Left forelimb (tissue), 1 donor: Measurements from ENCODE around the gene TWF2.

Experiments used
- DNase-seq: peaks from one replicate; pipeline ENCODE4 v3.0.0-alpha.2; 2018; ENCODE audit warnings: low spot score

Gene TWF2

DNA sequence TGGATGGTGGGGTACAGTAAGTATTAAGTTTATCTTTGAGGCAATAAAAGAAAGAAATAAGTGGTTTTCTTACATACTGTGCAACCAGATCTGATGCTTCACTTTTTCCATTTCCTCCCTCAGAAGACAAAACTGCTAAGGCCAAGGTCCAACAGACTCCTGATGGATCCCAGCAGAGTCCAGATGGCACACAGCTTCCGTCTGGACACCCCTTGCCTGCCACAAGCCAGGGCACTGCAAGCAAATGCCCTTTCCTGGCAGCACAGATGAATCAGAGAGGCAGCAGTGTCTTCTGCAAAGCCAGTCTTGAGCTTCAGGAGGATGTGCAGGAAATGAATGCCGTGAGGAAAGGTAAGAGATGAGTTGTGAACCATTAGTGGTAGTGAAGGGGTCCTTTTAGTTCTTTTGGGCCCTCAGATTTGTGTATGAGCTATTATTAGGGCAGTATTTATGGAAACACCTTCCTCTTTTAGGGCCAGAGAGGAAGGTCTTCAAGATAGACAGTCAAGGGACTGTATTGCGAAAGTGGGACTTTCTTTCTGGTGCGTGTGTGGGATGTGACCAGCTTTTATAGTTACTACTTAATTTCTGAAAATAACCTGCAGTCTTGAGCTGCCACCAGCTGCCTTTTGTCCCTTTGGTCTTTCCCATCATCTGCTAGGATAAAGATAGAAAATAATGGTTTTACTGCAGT, 36.4 kb downstream of the TWF2 start:
- DNase-seq, result no peak

DNA sequence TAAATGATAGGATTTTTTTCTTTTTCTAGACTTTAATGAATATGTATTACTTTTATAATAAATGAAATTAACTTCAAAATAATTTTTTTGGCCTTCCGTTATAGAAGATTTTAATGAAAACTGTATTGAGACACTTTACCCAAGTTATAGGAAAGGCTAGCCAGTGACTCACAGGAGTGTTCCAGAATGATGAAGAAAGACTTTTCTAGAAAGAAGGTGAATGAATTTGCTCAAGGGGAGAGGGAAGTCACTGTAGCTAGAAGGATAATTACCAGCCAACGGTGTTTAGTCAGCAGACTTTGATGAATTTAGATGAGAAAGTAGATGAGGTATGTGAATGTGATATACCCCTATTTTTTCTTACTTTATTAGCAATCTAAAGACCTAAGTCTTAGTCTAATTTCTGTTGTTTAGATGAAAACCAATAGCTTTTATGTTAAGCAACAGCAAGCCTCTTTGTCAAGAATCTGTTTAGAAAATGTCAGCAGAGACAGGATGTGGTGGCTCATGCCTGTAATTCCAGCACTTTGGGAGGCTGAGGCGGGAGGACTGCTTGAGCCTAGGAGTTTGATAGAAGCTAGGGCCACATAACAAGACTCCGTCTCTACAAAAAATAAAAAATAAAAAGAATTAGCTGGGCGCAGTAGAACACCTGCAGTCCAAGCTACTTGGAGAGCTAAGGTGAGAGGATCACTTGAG, 37.8 kb downstream of the TWF2 start:
- DNase-seq, result no peak

DNA sequence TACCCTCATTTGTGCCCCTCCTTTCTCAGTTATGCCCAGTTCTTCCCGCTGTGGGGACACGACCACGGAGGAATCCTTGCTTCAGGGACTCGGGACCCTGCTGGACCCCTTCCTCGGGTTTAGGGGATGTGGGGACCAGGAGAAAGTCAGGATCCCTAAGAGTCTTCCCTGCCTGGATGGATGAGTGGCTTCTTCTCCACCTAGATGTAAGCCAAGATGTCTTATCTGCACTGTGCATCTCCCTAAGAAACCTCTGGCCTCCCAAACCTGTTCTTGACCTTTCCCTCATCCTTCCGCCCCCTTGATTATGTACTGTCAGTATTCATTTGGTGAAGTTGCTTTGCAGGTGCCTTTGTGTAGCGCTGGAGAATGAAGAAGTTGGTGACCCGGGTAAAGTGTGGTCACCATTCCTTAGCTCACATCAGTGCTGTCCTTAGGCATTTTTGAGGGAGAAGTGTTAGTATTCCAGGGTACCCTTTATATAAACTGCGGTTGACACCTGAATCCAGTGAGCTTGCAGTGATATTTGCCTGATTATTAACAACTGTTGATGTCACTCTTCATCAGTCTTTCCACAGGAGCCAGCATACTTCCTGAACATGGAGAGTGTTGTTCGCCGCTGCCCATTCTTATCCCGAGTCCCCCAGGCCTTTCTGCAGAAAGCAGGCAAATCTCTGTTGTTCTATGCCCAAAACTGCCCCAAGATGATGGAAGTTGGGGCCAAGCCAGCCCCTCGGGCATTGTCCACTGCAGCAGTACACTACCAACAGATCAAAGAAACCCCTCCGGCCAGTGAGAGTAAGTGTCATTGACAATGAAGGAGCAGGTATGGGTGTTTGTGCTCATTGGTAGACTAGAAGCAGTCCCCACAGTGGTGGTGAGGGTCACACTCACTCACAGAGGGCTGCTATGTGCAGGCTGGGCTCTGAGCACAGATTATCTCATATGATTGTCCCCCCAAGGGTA, 40.0 kb downstream of the TWF2 start:
- no peak for DNase-seq

DNA sequence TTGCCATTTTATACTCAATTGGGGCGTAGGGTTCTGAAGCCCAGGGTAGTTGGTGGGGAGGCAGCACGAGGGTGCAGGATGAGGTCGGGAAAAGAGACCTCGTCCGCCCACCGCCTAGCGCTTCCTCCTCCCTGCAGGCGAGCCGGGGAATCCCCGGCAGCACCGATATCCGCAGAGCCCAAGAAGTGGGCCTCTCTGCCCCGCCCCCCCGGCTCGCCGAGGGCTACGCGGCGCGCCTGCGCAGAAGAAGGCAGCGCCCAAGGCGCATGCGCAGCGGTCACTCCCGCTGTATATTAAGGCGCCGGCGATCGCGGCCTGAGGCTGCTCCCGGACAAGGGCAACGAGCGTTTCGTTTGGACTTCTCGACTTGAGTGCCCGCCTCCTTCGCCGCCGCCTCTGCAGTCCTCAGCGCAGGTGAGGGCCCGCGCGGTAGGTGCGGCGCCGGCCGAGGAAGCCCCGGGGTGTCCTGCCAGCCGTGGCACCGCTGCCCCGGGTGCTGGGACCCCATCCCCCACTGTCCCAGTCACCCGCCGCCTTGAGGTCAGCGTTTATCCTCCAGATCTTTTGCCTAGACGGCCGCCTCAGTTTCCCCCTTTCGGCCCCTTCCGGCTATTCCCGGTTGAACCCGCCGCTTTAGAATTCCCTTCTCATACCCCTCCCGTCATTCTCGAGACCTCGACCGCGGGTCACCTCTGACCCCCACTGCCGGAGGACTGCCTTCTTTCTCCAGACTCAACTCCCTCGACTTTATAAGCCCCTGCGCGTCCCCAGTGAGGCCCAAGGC, 40.9 kb downstream of the TWF2 start, which contains the start of gene ALAS1:
Gene ALAS1 (plus strand): TSS at position 319 of the 784 bp plus-strand sequence. CDS start 1,082 bp downstream, outside the sequence.
- peak; percentile 95 for DNase-seq

DNA sequence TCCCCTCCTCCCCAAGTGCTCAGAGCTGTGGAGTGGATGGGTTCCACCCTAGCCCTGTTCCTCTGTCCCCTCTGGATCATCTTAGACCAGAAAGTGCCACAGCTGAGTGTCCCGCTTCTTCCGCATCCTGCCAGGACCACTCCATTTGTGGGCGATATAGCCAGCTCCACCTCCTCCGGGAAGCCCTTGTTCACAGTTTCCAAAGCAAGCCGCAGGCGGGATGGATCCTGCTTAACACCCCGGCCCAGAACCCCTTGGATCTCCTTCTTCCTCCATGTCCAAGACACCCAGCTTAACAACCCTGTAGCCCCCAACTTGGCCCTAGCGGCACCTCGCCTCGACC, 41.5 kb downstream of the TWF2 start:
- DNase-seq, result no peak

DNA sequence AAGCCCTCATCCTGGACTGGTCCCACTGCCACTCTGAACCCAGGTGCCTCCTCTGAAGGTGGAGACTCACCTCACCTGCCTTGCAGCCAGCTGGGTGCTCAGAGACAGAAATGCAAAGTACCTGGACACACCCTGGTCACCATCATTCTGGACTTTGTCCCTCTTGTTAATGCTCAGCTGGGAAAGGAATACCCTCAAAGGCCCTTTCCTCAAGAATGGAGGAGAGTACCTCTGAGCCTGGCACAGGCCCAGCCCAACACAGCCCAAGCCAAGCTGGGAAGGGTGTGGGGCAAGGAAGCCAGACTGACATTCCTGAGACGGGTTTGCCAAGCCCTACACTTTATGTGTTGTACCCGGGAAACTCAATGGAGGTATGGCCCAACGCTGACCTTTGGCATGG, 42.0 kb downstream of the TWF2 start:
- no peak for DNase-seq

DNA sequence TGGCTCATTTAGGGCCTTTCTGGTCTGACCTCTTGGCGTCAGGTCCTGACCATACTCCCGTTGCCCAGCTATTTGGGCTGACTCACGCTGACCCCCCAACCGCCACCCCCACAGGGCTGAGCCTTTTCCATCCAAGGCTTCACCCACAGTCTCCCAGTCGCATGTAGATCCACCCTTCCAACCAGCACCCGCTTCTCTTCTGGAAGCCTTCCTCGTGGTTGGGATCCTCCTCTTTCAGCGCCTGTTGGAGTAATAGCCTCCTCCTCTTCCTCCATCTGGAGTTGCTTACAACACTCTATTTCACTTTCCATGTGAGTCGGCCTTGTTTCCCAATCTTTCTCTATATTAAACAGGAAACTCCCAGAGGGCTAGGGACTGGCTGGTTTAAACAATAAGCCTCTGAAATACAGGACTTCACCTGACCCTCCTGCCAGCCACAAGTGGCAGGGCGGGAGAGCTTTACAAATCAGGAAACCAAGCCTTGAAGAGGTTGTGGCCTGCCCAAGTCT, 43.1 kb downstream of the TWF2 start:
- no peak for DNase-seq

DNA sequence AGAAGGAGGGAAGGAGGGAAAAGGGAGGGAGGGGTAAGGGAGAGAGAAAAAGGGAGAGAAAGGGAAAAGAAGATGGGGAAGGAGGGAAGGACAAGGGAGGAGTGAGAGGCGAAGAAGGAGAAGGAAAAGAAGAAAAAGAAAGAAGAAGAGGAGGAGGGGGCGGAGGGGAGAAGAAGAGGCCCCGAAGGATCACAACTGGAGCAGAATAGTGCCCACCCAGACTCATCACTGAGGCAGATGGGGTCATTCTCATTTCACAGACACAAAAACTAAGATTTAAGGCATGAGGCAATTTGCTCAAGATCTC, 43.7 kb downstream of the TWF2 start:
- DNase-seq, result no peak

DNA sequence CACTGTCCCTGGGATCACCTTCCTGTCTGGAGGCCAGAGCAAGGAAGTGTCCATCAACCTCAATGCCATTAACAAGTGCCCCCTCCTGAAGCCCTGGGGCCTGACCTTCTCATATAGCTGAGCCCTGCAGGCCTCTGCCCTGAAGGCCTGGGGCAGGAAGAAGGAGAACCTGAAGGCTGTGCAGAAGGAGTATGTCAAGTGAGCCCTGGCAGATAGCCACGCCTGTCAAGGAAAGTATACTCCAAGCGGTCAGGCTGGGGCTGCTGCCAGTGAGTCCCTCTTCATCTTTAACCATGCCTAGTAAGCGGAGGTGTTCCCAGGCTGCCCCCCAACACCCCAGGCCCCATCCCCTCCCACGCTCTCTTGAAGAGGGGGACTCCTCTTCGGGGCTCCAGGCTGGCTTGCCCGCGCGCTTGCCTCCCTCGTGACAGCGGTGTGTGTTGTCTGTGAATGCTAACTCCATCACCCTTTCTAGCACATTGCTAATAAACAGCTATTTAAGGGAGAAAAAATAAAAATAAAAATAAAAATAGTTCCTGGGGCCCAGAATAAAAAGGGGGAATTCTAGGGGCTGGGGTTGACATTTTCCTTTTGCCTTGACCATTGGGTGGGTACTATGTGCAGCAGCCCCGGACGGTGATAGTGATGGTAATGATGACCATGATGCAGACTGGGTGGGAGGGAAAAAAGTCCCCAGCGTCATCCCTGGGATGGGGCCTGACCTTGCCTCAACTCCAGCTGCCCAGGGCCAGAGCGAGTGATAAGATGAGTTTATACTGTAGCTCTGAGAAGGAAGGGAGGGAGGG, 44.3 kb downstream of the TWF2 start:
- DNase-seq, result no peak

DNA sequence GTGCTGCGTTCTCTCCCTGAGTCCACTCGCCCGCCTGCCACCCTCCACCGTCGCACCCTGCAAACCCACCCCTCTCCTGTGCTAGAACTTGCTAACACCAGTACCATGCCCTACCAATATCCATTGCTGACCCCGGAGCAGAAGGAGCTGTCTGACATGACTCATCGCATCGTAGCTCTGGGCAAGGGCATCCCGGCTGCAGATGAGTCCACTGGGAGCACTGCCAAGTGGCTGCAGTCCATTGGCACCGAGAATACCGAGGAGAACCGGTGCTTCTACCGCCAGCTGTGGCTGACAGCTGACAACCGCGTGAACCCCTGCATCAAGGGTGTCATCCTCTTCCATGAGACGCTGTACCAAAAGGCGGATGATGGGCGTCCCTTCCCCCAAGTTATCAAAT, 45.9 kb downstream of the TWF2 start:
- no peak for DNase-seq

DNA sequence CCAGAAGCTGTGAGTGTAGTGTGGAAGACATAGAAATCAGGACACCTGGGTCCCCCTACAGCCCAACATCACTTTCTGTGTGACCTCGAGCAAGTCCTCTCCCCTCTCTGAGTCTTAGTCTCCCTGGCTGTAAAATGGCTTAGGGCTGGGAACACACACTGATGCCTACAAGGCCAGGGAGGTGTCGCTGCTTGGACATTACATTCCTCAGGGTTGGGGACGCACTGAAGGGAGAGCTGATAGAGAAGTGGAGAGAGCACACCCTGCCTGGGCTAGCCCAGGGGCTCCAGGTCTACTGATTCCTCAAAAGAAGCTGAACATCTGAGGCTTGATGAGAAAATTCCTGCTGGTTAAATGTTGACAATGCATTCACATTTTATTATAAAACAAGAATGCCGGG, 47.3 kb downstream of the TWF2 start:
- DNase-seq, result no peak

DNA sequence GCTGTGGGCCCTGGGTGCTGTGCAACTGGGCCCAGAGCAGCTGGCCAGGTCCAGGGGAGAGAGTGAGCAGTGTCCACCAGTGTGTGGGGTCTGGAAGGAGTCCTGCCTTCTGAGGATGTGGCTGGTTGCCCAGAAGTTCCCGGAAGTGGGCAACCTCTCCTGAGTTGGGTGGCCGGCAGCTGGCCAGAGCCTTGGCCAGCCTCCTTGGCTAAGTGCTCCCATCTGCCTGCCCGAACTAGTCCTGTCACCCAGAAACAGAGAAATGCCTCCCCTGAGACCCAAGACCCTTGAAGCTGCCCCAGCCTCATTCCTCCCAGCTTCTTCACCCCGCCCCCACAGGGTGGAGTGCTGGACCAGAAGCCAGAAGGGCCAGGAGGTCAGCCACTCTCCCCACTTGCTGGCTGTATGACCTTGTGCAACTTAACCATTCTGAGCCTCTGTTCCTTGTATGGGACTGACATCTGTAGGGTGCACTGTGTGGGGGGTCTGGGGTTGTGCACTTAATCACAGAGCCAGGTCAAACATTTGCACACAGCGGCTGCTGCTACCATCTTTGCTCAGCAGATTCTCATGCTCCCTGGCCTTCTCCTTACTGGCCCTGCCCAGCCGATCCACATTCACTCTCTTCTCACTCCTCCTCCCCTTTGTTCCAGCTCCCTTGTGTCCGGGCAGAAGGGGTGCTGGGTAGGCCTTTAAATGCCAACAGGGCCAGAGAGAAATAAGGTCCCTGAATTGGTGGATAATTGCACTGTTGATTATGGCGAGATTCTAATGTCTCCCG, 48.5 kb downstream of the TWF2 start:
- DNase-seq, result peak; percentile 71

DNA sequence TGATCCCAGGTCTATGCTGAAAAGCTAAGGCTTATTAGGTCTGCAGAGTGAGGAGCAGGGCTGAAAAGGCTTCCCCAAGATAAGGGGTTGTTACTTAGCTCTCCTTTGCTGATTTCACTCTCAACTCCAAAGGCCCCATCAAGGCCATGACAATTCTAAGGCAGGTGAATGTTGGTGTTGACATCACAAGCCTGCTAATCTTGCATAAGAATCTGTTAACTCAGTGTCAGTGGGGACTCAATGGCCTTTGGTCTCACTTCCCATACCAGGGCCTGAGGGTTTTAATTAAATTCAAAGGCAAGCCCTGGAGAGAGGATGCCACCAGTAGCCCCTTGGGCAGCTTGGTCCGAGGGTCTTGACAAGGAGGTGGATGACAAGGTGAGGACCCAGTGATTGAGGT, 50.4 kb downstream of the TWF2 start:
- no peak for DNase-seq

DNA sequence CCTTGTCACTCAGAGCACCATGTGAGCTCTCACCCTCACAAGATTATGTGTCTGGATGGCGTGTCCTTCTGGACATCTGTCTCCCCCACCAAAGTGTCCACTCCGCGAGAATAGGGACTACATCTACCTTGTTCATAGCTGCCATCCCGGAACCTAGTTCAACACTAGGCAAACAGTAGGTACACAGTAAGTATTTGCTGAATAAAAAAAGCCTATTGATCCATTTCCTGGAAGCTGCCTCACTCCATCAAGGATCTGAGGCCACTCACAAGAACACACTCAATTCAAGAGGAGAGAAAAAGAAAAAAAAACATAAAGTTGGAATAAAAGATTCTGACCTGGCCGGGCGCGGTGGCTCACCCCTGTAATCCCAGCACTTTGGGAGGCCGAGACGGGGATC, 52.2 kb downstream of the TWF2 start:
- no peak for DNase-seq

DNA sequence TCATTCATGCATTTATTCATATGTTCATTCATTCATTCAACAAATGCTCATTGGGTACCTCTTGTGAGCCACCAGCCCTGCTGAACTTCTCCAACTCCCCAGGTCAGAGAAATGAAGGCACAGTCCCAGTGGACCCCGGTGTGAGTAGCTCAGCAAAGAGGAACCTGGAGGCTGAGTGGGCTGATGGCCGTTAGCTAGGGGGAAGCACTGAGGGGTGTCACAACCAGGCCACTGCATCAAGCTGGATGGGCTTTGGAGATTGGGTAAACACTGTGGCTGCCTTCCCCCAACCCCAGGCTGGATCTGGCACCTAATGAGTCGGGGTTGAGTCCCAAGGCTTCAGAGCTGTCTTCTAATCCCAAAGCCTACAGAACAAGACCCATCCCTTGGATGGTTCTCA, 53.1 kb downstream of the TWF2 start:
- no peak for DNase-seq

DNA sequence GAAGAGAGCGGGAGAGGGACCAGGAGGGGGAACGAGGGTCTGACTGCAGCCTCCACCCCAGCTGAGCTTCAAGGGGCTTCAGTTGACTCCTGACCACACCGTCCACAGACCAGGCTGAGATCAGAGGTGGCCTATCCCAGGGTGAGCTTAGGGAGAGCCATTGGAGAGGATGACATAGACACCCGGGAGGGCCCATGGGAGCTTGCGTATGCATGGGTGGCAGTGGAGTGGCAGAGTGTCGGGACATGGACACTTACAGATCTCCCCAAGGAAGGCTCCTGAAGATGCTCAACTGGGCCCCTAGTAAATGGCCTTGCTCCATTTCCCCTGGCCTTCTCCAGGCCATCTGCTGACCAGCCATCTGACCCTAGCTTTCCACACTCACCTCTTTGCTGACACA, 53.6 kb downstream of the TWF2 start:
- DNase-seq, result no peak

DNA sequence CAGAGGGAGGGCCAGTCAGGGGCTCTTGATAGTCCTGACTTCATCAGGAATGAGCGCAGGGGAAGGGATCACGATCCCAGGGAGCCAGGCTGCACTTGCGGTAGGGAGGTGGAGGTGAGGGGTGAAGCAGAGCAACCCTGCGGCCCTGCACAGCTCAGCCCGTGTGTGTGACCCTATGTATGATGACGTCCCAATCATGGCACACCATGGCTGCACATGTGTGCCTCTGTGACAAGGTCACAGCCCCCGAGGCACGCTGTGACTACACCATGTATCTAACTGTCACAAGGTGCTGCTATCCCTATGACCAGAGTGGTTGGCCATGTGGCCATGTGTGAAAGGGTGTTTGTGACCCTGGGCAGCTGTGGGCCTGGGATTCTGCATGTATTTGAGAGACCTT, 54.3 kb downstream of the TWF2 start:
- DNase-seq, result no peak

DNA sequence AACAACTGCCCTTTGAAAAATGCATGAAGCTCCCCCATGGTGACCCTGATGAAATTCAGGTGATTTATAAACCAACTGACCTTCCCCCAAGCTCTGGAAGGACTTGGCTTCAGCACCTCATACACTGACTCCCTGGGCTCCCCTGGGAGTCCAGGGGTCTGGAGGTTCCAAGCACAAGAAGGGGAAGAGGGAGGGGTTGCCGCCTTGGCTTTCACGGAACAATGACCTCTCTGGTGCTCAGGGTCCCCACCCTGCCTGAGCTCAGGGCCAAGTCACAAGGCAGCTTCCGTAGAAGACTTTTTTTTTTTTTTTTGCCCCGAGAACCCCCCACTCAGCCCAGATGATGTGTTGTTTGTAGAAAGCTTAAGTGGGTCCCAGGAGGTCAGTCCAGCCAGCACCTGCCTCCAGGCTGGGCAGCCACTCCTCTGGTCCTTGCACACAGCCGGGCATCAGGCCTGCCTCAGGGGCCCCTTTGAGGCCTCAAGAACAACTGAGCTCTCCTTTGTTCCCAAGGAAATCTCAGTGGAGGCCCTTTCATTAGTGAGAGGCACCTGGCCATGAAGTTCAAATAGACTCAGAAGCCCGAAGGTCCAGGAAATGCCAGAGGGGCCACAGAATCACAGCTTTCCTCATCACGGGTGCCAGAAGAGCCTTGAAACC, 55.0 kb downstream of the TWF2 start:
- no peak for DNase-seq

DNA sequence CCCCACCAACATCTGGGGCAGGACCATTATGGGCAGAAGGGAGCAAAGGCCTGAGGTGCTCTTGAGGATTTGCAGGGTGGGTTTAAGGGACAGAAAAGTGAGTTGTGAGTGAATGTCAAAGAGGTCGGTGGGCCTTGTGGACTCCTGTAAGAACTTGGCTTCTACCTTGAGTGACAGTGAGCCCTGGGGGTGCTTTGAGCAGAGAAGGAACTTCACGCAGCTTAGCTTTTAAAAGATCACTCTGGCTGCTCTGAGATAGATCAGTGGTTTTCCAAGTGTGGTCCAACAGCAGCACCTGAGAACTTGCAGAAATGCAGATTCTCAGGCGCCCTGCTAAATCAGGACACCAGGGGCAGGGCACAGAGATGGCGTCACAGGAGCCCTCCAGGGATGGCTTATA, 56.3 kb downstream of the TWF2 start:
- DNase-seq, result no peak

DNA sequence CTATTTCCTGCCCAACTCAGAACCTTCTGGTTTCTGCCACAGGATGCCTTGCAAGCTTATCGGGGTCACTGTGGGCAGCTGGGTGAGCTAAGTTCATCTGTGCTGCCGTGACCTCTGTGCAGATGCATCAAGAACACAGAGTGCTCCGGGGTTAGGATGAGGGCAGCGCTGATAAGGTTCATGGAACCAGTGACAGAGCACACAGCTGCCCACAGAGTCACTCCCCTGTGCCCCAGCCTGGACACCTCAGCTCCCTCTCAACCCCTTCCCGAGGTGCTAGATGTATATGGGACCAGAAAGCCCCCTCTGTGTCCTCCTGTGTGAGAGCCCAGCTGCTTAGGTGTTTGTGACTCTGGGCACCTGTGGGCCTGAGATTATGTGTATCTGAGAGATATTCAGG, 56.8 kb downstream of the TWF2 start:
- no peak for DNase-seq
